Astrocyte of the spinal cord (primary cell): ENCODE results near the gene PLEKHA5.

Source experiments
- DNase-seq: peaks from one replicate; pipeline ENCODE4 v3.0.0; 2011; ENCODE audit warnings: low read depth, low spot score
- H3K4me3 ChIP-seq: 2 replicates; pipeline ENCODE4 v1.5.1; 2011; ENCODE audit warnings: low read depth, mild to moderate bottlenecking, low read length, moderate library complexity
- CTCF ChIP-seq: IDR thresholded peaks from 2 replicates; pipeline ENCODE4 v1.5.1; 2012; ENCODE audit warnings: low read depth, mild to moderate bottlenecking, low read length, inconsistent platforms
- in situ Hi-C: cut with HindIII; loops from 2 replicates; pipeline ENCODE4 v1.10.0; 2017; ENCODE audit warnings: low sequenced_read_pairs

The PLEKHA5 gene

GRCh38 chr12:19200261-19200660 lies 70.7 kb downstream of the PLEKHA5 start:
- H3K4me3 ChIP-seq: no peak overlapping the region
- in situ Hi-C loops: no loop called here
- DNase-seq: no peak
- TF ChIP-seq CTCF: no peak

- DNase-seq: no peak
- in situ Hi-C loops: no loop called here
- TF ChIP-seq CTCF: no peak
- H3K4me3 ChIP-seq: no peak overlapping the region
Observed at GRCh38 chr12:19201661-19202060, 72.1 kb downstream of the PLEKHA5 start.

GRCh38 chr12:19203013-19203412 lies 73.5 kb downstream of the PLEKHA5 start:
- no peak for DNase-seq
- TF ChIP-seq CTCF: no peak
- no peak overlapping the region for H3K4me3 ChIP-seq
- in situ Hi-C loops: no loop called here

- in situ Hi-C loops: no loop called here
- no peak overlapping the region for H3K4me3 ChIP-seq
- DNase-seq: no peak
- TF ChIP-seq CTCF: no peak
Observed at GRCh38 chr12:19203539-19204506, 74.3 kb downstream of the PLEKHA5 start.

GRCh38 chr12:19205120-19205519 lies 75.6 kb downstream of the PLEKHA5 start:
- H3K4me3 ChIP-seq: no peak overlapping the region
- DNase-seq: no peak
- in situ Hi-C loops: no loop called here
- no peak for TF ChIP-seq CTCF

GRCh38 chr12:19206493-19207077 lies 77.1 kb downstream of the PLEKHA5 start:
- no peak overlapping the region for H3K4me3 ChIP-seq
- in situ Hi-C loops: no loop called here
- no peak for DNase-seq
- no peak for TF ChIP-seq CTCF
